Loucy (cell line): ENCODE data around the gene CAMLG.

Experiments used
- H2AFZ ChIP-seq: fragments of 200-600 bp; sonication (generic); 2 replicates; pipeline ENCODE4 v1.6.0; 2016; ENCODE audit warnings: antibody characterized with exemption, mild to moderate bottlenecking, low read length, moderate library complexity
- H3F3A ChIP-seq: fragments of 200-600 bp; 2 replicates; pipeline ENCODE4 v1.6.0; 2016; ENCODE audit warnings: antibody characterized with exemption, low read depth, mild to moderate bottlenecking
- H3K27me3 ChIP-seq: fragments of 200-600 bp; sonication (generic); 2 replicates; pipeline ENCODE4 v1.6.1; 2014; ENCODE audit warnings: low read length, mild to moderate bottlenecking; ENCODE audit not compliant: insufficient read depth, poor library complexity, severe bottlenecking
- H3K36me3 ChIP-seq: fragments of 200-600 bp; sonication (generic); 2 replicates; pipeline ENCODE4 v1.6.1; 2016; ENCODE audit warnings: low read length; ENCODE audit not compliant: insufficient read depth
- H3K4me1 ChIP-seq: fragments of 200-600 bp; sonication (generic); 2 replicates; pipeline ENCODE4 v1.5.1; 2014; ENCODE audit warnings: low read length, mild to moderate bottlenecking; ENCODE audit not compliant: insufficient read depth, poor library complexity, severe bottlenecking
- H3K4me2 ChIP-seq: fragments of 200-600 bp; sonication (generic); 2 replicates; pipeline ENCODE4 v1.6.0; 2014; ENCODE audit warnings: antibody characterized with exemption, low read length, low read depth, mild to moderate bottlenecking; ENCODE audit not compliant: poor library complexity, severe bottlenecking
- H3K4me3 ChIP-seq: fragments of 200-600 bp; sonication (generic); 2 replicates; pipeline ENCODE4 v1.5.1; 2014; ENCODE audit warnings: low read length, mild to moderate bottlenecking, mixed read lengths; ENCODE audit not compliant: poor library complexity, severe bottlenecking
- H3K79me2 ChIP-seq: fragments of 200-600 bp; sonication (generic); 2 replicates; pipeline ENCODE4 v1.6.1; 2014; ENCODE audit warnings: low read length; ENCODE audit not compliant: insufficient read depth
- H3K9ac ChIP-seq: fragments of 200-600 bp; sonication (generic); 2 replicates; pipeline ENCODE4 v1.6.0; 2014; ENCODE audit warnings: mild to moderate bottlenecking, low read depth, low read length, moderate library complexity; ENCODE audit not compliant: poor library complexity, severe bottlenecking
- H3K9me2 ChIP-seq: fragments of 200-600 bp; sonication (generic); replicated peaks from 2 replicates; pipeline ENCODE4 v1.6.1; 2016; ENCODE audit warnings: low read depth, low read length, mixed read lengths
- H3K9me3 ChIP-seq: fragments of 200-600 bp; sonication (generic); 2 replicates; pipeline ENCODE4 v1.6.1; 2014; ENCODE audit warnings: mild to moderate bottlenecking, antibody characterized with exemption, low read length, low read depth; ENCODE audit not compliant: insufficient read depth
- H4K20me1 ChIP-seq: fragments of 200-600 bp; sonication (generic); 2 replicates; pipeline ENCODE4 v1.6.0; 2014; ENCODE audit warnings: antibody characterized with exemption, low read length, mild to moderate bottlenecking; ENCODE audit not compliant: insufficient read depth, poor library complexity, severe bottlenecking
- CTCF ChIP-seq: fragments of 200-600 bp; sonication (generic); conservative IDR thresholded peaks from 2 replicates; pipeline ENCODE4 v1.5.1; 2014; ENCODE audit warnings: mild to moderate bottlenecking, antibody characterized with exemption, low read length
- EZH2phosphoT487 ChIP-seq: fragments of 200-600 bp; IDR thresholded peaks from 2 replicates; pipeline ENCODE4 v1.6.1; 2018; ENCODE audit warnings: antibody characterized with exemption, mild to moderate bottlenecking, moderate library complexity, borderline replicate concordance

CAMLG gene

GRCh38 chr5:134769206-134769605, 30.9 kb downstream of the CAMLG start:
- Histone ChIP-seq H4K20me1 (no peaks in the 10 kb centered on the region), H3K9me2 (no peaks in the 10 kb centered on the region), H3F3A (no peaks in the 10 kb centered on the region), H3K9ac (no peak overlapping the region), H3K79me2 (peaks cover 1% of the 10 kb centered on the region; the same call in 1 of the 2 replicates), H3K4me1 (no peaks in the 10 kb centered on the region), H3K27me3 (no peaks in the 10 kb centered on the region), H3K4me2 (no peak overlapping the region), H3K9me3 (no peaks in the 10 kb centered on the region), H2AFZ (no peak overlapping the region), H3K4me3 (no peak overlapping the region), H3K36me3 (peaks cover 23% of the 10 kb centered on the region; the same call in 1 of the 2 replicates)
- TF ChIP-seq EZH2phosphoT487 (no peak), CTCF (no peak)

DNA sequence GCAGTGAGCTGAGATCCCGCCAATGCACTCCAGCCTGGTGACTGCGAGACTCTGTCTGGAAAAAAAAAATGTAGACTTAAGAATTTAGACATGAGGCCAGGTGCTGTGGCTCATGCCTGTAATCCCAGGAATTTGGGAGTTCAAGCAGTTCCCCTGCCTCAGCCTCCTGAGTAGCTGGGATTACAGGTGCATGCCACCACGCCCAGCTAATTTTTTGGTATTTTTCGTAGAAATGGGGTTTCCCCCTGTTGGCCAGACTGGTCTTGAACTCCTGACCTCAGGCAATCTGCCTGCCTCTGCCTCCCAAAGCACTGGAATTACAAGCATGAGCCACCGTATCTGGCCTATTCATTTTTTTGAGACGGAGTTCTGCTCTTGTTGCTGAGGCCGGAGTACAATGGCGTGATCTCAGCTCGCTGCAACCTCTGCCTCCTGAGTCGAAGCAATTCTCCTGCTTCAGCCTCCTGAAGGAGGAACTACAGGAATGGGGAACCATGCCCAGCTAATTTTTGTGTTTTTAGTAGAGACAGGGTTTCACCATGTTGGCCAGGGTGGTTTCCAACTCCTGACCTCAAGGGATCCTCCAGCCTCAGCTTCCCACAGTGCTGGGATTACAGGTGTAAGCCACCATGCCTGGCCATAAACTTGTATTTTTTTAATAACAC, 34.2 kb downstream of the CAMLG start:
- Histone ChIP-seq H3K4me3 (no peak overlapping the region), H3K27me3 (no peaks in the 10 kb centered on the region), H3K9me2 (no peaks in the 10 kb centered on the region), H3K9me3 (no peaks in the 10 kb centered on the region), H4K20me1 (no peaks in the 10 kb centered on the region), H3K4me1 (no peaks in the 10 kb centered on the region), H3K9ac (no peak overlapping the region), H3K36me3 (peaks cover 20% of the 10 kb centered on the region; the same call in 1 of the 2 replicates), H3K79me2 (no peaks in the 10 kb centered on the region), H3K4me2 (no peak overlapping the region), H2AFZ (no peak overlapping the region), H3F3A (no peaks in the 10 kb centered on the region)
- TF ChIP-seq EZH2phosphoT487, result no peak
- no peak for TF ChIP-seq CTCF

DNA sequence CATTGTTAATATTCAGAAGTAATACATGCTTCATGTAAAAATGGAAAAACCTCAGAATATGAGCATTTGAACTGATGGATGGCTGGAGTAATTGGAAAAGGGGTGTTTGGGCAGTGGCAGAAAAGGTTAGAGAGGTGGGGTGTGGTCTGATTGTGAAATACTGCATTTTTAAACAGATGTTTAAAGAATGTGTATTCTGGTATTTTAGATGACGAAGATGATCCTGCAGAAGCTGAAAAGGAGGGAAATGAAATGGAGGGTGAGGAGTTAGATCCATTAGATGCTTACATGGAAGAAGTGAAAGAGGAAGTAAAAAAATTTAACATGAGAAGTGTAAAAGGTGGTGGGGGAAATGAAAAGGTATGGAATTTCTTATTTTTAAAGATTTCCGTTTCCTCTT, 39.0 kb downstream of the CAMLG start:
- H3K36me3 ChIP-seq, result peaks cover 33% of the 10 kb centered on the region; the same call in 1 of the 2 replicates
- H3K27me3 ChIP-seq, result no peaks in the 10 kb centered on the region
- H3K9ac ChIP-seq, result no peak overlapping the region
- no peaks in the 10 kb centered on the region for H4K20me1 ChIP-seq
- H3K4me1 ChIP-seq, result no peaks in the 10 kb centered on the region
- no peak overlapping the region for H3K4me3 ChIP-seq
- no peak overlapping the region for H2AFZ ChIP-seq
- H3K79me2 ChIP-seq, result no peaks in the 10 kb centered on the region
- H3K9me2 ChIP-seq, result no peaks in the 10 kb centered on the region
- H3F3A ChIP-seq, result no peaks in the 10 kb centered on the region
- H3K9me3 ChIP-seq, result no peaks in the 10 kb centered on the region
- H3K4me2 ChIP-seq, result no peak overlapping the region
- TF ChIP-seq CTCF (no peak), EZH2phosphoT487 (no peak)
